NCI-H2196 treated with DMSO at 0.1 percent for 48 hours (cell line): ENCODE measurements around the gene SLC26A9.

ENCODE experiments used
- DNase-seq: peaks from one replicate; lab custom pipeline; 2025; ENCODE audit not compliant: unreplicated experiment; lab: John Stamatoyannopoulos, UW

SLC26A9 gene

DNA sequence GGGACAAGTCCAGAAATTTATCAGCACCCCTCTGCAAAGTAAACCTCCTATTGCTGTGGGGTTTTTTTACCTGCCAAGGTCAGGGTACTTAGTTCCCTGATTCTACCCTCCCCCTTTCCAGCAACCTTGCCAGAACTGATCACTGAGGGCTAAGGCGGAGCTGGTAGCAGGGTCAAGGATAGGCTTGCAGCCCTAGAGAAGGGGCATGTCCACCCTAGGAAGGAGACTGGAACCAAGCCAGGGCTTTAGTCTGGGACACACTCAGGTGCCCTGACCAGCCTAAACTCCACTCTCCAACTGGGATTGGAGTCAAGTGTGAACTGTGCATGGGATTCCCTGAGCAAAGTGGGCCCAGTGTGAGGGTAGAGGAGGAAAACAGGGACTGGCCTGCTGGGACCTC, 6.5 kb upstream of the SLC26A9 start:
- no peak for DNase-seq

DNA sequence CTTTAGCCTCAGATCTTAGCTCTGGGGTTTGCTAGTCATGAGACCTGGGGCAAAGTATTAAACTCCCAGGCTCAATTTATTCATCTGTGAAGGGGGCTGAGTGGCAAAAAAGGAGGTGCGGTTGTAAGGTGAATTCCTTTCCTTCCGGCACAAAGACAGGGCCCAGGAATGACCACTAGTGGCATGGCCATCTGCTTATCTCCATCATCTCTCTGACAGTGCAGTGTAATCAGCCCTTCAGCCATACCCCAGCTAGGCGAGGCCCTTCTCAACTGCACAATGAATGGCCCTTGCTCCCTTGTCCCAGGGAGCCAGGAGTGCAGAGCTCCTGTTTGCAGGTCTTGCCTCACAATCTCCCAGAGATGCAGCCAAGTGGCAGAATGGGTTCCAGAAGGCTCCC, 5.6 kb upstream of the SLC26A9 start:
- no peak for DNase-seq

DNA sequence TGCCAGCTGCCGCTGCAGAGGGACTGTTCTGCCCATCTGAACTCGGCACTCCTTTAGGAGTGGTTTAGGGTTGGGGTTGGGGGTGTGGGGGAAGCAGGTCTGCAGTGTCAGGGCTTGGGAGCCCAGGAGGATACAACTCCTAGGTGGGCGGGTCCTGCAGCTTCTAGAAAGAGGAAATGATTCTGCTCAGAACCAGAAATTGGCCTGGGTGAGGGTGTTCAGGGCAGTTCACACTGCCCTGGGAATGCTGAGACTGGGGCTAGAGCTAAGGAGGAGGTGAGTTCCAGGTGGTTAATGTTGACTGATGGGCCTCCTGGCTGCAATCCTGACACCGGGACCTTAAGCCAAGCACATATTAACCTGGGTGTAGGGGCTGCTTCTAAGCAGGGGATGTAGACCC, 4.8 kb upstream of the SLC26A9 start:
- no peak for DNase-seq

DNA sequence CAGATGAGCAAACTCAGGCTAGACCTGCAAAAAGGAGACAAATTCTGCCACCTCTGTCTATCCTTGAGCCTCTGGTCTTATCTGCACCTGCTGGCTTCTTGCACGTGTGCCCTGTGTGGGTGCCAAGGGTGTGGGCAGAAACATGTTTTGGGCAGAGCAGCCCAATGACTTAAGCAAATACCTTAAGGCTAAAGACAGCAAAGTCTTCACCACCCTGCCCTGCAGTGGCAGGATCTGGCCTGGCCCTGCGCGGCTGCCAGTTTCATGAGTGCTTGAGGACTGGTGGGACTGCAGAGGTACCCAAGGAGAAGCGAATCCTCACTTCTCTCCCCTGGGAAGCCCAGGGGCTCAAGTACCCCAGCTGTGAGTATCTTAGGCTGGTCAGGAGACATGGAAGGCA, 3.8 kb upstream of the SLC26A9 start:
- DNase-seq: no peak

GRCh38 chr1:205945069-205945468, 1.8 kb upstream of the SLC26A9 start:
- no peak for DNase-seq

- no peak for DNase-seq
These were observed 1.3 kb upstream of the SLC26A9 start for GRCh38 chr1:205944525-205944924.

DNA sequence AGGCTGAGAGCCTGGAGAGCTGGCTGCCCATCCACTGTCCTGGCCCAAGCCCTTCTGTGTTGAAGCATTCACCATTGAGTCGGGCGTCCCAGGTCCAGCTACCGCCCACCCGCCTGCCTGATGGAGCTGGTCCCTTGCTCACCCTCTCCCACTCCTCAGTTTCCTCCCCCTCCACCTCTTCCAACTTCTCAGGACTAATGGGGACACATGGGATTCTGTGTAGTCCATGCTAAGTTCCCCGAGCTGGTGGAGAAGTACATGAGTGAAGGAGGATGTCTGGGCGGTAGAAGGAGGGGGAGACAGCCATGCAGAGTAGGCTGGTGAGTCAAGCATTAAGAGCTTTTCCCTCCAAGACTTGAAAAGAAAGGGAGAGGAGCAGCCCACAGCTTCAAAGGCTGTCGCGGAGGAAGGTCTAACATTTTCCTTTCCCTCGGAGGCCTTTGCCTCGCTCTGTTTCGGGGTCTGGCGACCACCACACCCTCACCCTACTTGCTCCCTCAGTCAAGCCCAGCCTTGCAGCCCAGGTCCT, 561 bp downstream of the SLC26A9 start:
- no peak for DNase-seq

- no peak for DNase-seq
These were observed 2.5 kb downstream of the SLC26A9 start for GRCh38 chr1:205940710-205941109.

- peak; percentile 80 for DNase-seq
These were observed 3.4 kb downstream of the SLC26A9 start for GRCh38 chr1:205939690-205940330.

GRCh38 chr1:205938682-205939081, 4.6 kb downstream of the SLC26A9 start:
- DNase-seq: no peak

DNA sequence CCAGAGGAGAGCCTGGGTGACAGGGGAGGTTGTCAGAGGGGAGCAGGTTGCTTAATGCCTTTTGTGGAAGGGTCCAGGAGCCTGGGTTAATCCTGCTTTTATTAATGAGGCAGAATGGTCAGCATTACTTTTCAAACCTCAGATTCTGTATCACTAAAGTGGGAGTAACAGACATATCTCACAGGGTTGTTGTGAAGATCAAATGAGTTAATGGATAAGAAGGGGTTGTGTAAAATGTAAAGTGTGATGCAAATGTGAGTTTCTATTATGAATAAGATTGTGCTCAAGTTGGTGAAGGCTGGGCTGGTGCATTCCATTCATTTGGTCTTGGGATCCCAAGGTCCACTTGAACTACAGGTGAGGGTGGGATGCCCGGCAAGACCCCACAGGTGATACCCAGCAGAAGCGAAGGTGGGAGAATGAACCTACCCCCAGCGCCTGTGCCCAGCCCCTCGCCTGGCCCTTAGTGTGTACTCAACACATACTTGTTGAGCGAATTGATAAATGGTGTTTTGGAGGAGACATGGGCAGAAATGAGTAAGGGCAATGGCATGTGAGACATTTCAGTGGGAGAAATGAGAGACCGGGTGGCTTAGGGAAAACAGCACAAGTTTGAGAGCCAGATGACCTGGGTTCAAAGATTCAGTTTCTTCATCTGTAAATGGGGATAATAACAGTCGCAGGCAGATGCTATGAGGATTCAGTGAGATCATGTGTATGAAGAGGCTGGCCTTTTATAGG, 6.2 kb downstream of the SLC26A9 start:
- DNase-seq: no peak

DNA sequence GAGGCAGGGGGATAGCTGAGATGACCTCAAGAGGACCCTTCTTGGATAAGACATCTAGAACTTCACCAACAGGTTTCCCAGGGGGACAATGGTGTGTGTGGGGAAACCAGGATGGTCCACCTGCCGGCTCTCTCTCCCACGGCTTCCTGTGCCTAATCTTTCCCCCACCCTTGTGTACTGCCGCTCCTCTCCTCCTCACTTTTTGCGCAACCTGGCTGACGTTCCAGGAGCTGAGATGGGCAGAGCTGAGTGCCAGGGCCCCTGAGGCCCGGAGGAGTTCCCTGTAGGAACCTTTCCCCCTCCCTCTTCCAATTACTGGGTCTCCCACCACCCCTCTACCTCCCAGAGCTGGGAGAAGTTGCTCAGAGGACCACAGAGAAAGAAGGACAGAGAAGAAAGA, 6.9 kb downstream of the SLC26A9 start:
- no peak for DNase-seq

DNA sequence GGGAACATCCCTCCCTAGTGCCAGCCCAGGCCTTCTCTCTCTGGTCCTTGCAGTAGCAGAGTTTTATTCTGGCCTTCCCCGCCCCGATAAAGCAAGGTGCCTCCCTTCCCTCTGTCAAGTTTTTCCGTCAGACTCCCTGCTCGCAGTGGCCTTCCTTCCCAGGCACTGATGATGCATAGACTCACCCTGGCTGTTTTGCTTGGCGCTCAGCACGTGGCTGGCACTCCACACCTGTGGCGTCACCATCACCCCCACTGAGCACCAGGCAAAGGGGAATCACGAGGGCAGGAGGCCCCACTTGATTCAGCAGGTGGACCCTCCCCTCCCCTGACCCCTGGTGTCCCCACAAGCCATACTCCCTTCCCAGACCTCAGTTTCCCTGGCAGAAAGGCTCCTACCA, 7.4 kb downstream of the SLC26A9 start:
- no peak for DNase-seq

DNA sequence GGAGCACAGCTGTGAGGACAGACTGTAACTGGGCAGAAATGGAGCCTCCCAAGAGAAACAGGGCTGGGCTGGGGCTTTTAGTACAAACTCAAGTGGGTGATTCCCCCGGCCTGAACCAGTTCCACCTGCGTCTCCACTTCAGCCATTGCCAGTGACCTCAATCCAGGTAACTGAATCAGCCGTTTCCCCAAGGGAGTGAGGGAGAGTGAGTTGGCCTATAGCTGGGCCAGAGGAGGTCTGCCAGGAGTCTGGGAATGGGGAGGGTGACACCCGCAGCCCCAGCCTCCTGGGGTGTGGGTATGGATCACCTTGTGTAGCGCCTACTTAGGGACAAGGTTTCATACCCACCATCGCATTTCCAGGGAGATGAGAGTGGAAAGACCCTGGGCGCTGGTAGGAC, 8.5 kb downstream of the SLC26A9 start:
- peak; percentile 53 for DNase-seq

GRCh38 chr1:205933671-205934618, 9.3 kb downstream of the SLC26A9 start:
- no peak for DNase-seq

DNA sequence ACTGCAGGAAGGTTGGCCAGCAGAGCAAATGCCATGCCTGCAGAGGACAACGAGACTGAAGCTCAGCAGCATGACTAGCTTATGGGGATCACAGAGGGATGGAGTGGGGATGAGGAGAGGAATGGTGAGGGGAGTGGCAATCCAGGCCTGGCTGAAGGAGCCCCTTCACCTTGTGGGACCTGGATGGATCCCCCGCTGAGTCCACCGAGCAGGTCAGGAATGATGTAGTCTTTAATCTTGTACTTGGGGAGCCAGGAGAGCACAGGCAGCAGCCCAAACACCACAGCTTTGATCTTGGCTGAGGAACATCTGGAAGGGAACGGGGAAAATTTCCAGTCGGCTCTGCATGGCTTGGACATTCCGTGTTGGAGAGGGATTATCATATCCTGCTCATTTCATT, 10.5 kb downstream of the SLC26A9 start:
- DNase-seq: no peak

GRCh38 chr1:205930799-205931281, 12.4 kb downstream of the SLC26A9 start:
- no peak for DNase-seq

- DNase-seq: no peak
These were observed 13.1 kb downstream of the SLC26A9 start for GRCh38 chr1:205930195-205930577.

DNA sequence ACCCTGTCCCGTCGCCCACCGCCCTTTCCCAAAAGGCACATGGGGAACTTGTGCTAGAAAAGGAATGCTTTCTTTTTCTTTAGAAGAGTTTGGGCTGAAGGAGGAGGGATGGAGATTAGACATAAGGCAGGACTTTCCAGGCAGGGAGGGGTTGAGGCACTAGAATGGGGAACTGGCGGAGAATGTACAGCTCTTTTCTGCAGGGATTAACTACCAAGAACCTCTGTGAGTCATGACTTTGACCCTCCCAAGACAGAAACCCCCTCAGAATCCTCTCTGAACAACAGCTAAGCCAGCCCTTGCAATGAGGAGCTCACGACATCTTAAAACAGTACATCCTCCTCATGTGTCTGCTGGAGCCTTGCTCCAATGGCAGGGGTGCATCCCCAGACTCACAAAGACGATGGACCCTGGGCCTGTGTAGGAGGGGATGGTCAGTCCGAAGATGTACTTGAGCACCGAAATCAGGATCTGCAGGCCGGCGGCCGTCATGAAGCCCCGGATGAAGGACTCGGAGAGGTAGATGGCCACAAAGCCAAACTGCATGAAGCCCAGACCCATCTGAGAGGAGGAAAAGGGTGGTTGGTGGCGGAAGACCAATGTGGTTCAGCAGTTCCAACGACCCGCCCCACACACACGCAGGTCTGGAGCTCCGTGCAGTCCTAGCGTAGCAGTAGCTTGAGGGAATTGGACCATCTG, 13.6 kb downstream of the SLC26A9 start:
- no peak for DNase-seq

DNA sequence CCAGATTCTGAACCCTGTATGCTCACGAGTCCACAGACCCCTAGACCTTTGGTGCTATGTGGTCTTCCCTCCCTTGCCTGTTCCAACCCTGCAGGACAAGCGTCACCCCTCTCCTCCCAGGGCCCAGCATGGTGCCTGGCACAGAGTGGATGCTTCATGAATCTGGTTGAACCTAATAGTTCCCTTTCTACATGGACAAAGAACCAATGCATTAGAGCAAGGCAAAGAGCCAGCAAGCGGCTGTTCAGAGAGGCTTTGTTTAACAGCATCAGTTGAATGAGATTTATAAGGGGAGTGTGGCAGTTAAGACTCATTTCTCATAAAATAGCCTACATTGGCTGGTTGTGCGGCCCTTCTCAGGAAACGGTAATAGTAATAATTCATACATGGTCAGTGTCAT, 14.9 kb downstream of the SLC26A9 start:
- DNase-seq: no peak

- DNase-seq: no peak
These were observed 15.6 kb downstream of the SLC26A9 start for GRCh38 chr1:205927676-205928075.
